IMR-90 (cell line): ENCODE results near the gene SLC25A21.

Source experiments
- CEBPB ChIP-seq: IDR thresholded peaks from 2 replicates; pipeline ENCODE4 v1.6.1; 2012; ENCODE audit warnings: low read depth, low read length, improper control_type of control experiment
- CTCF ChIP-seq: conservative IDR thresholded peaks from 2 replicates; pipeline ENCODE4 v1.5.1; 2012; ENCODE audit warnings: mild to moderate bottlenecking, low read depth, low read length, improper control_type of control experiment
- MAFK ChIP-seq: IDR thresholded peaks from 2 replicates; pipeline ENCODE4 v1.6.1; 2012; ENCODE audit warnings: low read depth, low read length, improper control_type of control experiment
- NFE2L2 ChIP-seq: fragments of 150-350 bp; IDR thresholded peaks from 2 replicates; pipeline ENCODE4 v1.6.1; 2016; ENCODE audit warnings: low read depth, mild to moderate bottlenecking, low read length
- POLR2A ChIP-seq: IDR thresholded peaks from 2 replicates; pipeline ENCODE4 v1.6.1; 2012; ENCODE audit warnings: mild to moderate bottlenecking, low read depth, low read length
- RCOR1 ChIP-seq: IDR thresholded peaks from 2 replicates; pipeline ENCODE4 v1.6.1; 2012; ENCODE audit warnings: mild to moderate bottlenecking, low read length, improper control_type of control experiment; ENCODE audit not compliant: insufficient replicate concordance
- RFX5 ChIP-seq: IDR thresholded peaks from 2 replicates; pipeline ENCODE4 v1.8.0; 2012; ENCODE audit warnings: low read depth, mild to moderate bottlenecking, low read length, moderate library complexity

DNA sequence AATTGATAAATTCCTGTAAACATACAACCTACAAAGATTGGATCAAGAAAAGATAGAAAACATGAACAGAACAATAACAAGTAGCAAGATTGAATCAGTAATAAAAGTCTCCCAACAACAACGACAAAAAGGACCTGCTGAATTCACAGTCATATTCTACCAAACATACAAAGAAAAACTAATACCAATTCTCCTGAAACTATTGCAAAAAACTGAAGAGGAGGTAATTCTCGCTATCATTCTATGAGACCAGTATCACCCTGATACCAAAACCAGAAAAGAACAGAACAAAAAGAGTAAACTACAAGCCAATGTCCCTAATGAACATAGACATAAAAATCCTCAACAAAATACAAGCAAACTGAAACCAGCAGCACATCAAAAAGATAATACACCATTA lies 14.4 kb downstream of the SLC25A21 start:
- TF ChIP-seq CTCF (no peak), MAFK (no peak), RFX5 (no peak), NFE2L2 (no peak), POLR2A (no peak), RCOR1 (no peak), CEBPB (no peak)
